ENCODE data around the gene MFGE8. TPM values are rescaled to one million over a fixed set of nuclear protein-coding genes. Genes with fewer than 3 reads are reported as not detected.

Gene MFGE8
- total RNA-seq, 1 experiment from 2014 or later, result 35.5 TPM

DNA sequence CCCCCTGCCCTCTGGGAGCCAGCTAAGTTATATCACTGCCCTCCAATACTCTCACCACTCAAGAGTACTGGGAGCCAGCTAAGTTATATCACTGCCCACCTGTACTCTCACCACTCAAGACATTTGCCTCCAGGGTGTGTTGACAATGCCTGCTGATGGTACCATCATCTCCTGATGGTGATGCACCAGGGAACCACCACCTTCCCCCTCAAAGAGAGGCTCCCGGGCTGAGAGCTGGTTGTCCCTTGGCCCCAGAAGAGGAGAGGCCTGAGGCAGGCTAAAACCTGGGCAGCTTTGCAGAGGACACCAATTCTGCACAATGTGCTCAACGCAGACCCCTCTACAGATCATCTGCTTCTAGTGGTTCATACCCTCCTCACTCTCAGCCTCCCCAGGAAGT, 10.3 kb downstream of the MFGE8 start:
- intact Hi-C loops (cut with micrococcal nuclease; ENCODE audit: unreplicated experiment), result no loop called here
- CTCF ChIA-PET, result no interaction called here
- H3K9me3 Mint-ChIP-seq (ENCODE audit: low read depth, unreplicated experiment), result no peaks in the 10 kb centered on the region
- peaks cover 23% of the 10 kb centered on the region for H3K4me1 Mint-ChIP-seq (ENCODE audit: low read depth, unreplicated experiment)
- TF ChIP-seq, protein P1, sequence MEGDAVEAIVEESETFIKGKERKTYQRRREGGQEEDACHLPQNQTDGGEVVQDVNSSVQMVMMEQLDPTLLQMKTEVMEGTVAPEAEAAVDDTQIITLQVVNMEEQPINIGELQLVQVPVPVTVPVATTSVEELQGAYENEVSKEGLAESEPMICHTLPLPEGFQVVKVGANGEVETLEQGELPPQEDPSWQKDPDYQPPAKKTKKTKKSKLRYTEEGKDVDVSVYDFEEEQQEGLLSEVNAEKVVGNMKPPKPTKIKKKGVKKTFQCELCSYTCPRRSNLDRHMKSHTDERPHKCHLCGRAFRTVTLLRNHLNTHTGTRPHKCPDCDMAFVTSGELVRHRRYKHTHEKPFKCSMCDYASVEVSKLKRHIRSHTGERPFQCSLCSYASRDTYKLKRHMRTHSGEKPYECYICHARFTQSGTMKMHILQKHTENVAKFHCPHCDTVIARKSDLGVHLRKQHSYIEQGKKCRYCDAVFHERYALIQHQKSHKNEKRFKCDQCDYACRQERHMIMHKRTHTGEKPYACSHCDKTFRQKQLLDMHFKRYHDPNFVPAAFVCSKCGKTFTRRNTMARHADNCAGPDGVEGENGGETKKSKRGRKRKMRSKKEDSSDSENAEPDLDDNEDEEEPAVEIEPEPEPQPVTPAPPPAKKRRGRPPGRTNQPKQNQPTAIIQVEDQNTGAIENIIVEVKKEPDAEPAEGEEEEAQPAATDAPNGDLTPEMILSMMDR (IDR thresholded peaks at IDR 0.05; ENCODE audit: unreplicated experiment), result no peak
- no peak for DNase-seq
- H3K27ac Mint-ChIP-seq (ENCODE audit: unreplicated experiment), result no peak overlapping the region
- BruUV-seq (replicated peaks), result no TSS peak
- H3K36me3 Mint-ChIP-seq (ENCODE audit: insufficient read depth, unreplicated experiment), result no peaks in the 10 kb centered on the region
- no peaks in the 10 kb centered on the region for H3K27me3 Mint-ChIP-seq (ENCODE audit: unreplicated experiment)
- H3K4me3 Mint-ChIP-seq (ENCODE audit: low read depth, unreplicated experiment), result no peak overlapping the region

DNA sequence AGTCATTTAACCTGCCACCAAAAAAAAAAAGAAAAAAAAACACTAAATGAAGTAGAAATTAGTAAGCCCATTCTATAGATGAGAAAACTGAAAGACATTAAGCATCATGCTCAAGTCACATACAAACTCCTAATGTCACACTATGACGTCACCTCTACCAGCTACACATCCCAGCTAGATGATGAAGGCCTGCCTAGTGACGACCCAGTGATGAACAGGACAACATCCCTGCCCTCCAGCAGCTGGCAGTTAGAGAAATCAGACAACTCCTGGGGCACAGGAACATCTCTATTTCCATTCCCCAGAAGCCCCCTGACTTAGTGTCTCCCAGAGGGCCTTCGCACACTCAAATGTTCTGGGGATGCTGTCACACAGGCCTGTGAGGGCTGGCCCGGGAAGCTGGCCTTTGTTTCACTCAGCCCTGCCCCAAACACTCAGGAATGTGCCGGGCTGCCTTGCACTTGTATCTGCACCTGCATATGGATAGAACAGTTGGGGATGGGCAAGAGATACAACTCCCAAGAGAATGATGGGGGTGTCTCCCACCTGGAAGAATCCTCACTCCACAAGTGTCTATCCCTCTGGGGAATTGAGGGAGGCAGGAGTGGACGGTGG, 10.9 kb downstream of the MFGE8 start:
- intact Hi-C loops (cut with micrococcal nuclease; ENCODE audit: unreplicated experiment), result no loop called here
- CTCF ChIA-PET, result interaction anchor here (0.6 to 0.7 kb wide), 2 partner anchors 22 to 408 kb away, joined by 3 read pairs; no protein-coding TSS in a partner anchor
- H3K4me3 Mint-ChIP-seq (ENCODE audit: low read depth, unreplicated experiment), result no peak overlapping the region

DNA sequence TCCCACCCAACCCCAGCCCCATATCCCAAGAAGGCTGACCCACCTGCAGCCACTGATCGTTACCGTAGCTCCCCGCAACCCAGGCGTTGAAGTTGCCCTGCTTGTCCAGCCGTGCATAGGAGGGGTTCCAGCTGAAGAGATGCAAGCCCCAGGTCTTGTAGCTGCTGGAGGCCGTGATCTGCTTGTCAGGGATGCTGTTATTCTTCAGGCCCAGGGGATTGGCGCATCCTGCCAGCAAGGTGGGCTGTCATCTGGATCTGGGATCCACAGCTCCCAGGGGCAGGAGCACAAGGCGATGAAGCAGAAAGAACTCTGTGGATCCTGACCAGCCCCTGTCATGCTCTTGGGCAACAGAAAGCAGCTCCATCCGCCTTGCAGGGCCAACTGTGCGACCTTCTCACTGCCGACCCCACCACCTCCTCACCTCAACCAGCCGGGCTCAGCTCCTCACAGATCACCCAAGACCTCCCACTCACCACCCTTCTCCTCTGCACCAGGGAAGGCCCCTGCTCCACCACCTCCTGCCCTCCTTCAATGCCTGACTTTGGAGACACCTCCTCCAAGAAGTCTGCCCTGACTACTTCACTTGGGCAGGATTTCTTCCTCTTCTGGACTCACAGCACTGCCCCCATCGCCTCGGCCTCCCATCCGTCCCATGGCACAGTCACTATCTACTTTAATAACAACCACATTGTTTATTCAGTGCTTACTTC, 11.5 kb downstream of the MFGE8 start:
- CTCF ChIA-PET, result interaction anchor here (0.6 to 0.7 kb wide), 2 partner anchors 21 to 407 kb away, joined by 3 read pairs; no protein-coding TSS in a partner anchor

More for the DNA sequence above, 10.9 kb downstream of the MFGE8 start:
- Mint-ChIP-seq H3K36me3 (ENCODE audit: insufficient read depth, unreplicated experiment) (no peaks in the 10 kb centered on the region), H3K4me1 (ENCODE audit: low read depth, unreplicated experiment) (peaks cover 23% of the 10 kb centered on the region), H3K27me3 (ENCODE audit: unreplicated experiment) (no peaks in the 10 kb centered on the region), H3K9me3 (ENCODE audit: low read depth, unreplicated experiment) (no peaks in the 10 kb centered on the region), H3K27ac (ENCODE audit: unreplicated experiment) (no peak overlapping the region)
- DNase-seq, result no peak
- no TSS peak for BruUV-seq (replicated peaks)
- TF ChIP-seq, protein P1 (IDR thresholded peaks at IDR 0.05; ENCODE audit: unreplicated experiment), result no peak

DNA sequence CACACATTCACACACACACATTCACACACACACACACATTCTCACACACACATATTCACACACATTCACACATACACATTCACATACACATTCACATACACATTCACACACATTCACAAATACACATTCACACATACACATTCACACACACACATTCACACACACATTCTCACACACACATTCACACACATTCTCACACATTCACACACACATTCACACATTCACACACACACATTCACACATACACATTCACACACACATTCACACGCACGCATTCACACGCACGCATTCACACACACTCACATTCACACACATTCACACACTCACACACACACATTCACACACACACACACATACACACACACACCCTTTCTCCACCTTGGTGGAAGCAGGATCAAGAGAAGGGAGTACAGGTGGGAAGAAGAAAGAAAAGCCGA, 12.2 kb downstream of the MFGE8 start:
- CTCF ChIA-PET, result no interaction called here
- no peak overlapping the region for H3K27ac Mint-ChIP-seq (ENCODE audit: unreplicated experiment)
- H3K9me3 Mint-ChIP-seq (ENCODE audit: low read depth, unreplicated experiment), result no peaks in the 10 kb centered on the region
- BruUV-seq (replicated peaks), result no TSS peak
- TF ChIP-seq, protein P1 (IDR thresholded peaks at IDR 0.05; ENCODE audit: unreplicated experiment), result no peak
- peaks cover 31% of the 10 kb centered on the region for H3K4me1 Mint-ChIP-seq (ENCODE audit: low read depth, unreplicated experiment)
- intact Hi-C loops (cut with micrococcal nuclease; ENCODE audit: unreplicated experiment), result no loop called here
- H3K27me3 Mint-ChIP-seq (ENCODE audit: unreplicated experiment), result peaks cover under 1% of the 10 kb centered on the region
- no peak for DNase-seq
- H3K36me3 Mint-ChIP-seq (ENCODE audit: insufficient read depth, unreplicated experiment), result no peaks in the 10 kb centered on the region
- H3K4me3 Mint-ChIP-seq (ENCODE audit: low read depth, unreplicated experiment), result no peak overlapping the region

More for the DNA sequence above, 11.5 kb downstream of the MFGE8 start:
- no peaks in the 10 kb centered on the region for H3K36me3 Mint-ChIP-seq (ENCODE audit: insufficient read depth, unreplicated experiment)
- TF ChIP-seq, protein P1 (IDR thresholded peaks at IDR 0.05; ENCODE audit: unreplicated experiment), result no peak
- BruUV-seq (replicated peaks), result no TSS peak
- peaks cover 27% of the 10 kb centered on the region for H3K4me1 Mint-ChIP-seq (ENCODE audit: low read depth, unreplicated experiment)
- intact Hi-C loops (cut with micrococcal nuclease; ENCODE audit: unreplicated experiment), result no loop called here
- no peak overlapping the region for H3K27ac Mint-ChIP-seq (ENCODE audit: unreplicated experiment)
- H3K4me3 Mint-ChIP-seq (ENCODE audit: low read depth, unreplicated experiment), result no peak overlapping the region
- H3K27me3 Mint-ChIP-seq (ENCODE audit: unreplicated experiment), result no peaks in the 10 kb centered on the region
- H3K9me3 Mint-ChIP-seq (ENCODE audit: low read depth, unreplicated experiment), result no peaks in the 10 kb centered on the region
- no peak for DNase-seq
